ENCODE data around the gene CDH4.

The CDH4 gene

DNA sequence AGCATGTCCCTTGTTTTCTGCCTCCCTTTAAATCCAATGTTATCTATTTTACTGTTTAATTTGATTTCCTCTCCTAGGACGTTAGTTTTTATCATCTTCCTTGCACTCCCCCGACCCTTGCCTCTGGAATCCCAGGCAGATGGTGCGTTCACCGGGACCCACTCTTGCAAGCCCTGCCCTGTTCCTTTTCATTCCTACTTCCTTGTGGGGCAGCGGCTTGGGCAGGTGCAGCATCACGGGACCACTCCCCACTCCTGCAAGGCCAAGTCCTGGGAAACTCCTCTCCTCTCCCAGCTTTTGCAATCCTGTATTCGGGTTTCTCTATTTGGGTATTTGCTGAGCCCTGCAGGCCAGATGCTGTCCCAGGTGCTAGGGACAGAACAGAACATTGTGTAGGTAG is 5.8 kb upstream of the CDH4 start:
- DNase-seq (ENCODE audit: extremely low spot score), result no peak
- TF ChIP-seq, protein P1, sequence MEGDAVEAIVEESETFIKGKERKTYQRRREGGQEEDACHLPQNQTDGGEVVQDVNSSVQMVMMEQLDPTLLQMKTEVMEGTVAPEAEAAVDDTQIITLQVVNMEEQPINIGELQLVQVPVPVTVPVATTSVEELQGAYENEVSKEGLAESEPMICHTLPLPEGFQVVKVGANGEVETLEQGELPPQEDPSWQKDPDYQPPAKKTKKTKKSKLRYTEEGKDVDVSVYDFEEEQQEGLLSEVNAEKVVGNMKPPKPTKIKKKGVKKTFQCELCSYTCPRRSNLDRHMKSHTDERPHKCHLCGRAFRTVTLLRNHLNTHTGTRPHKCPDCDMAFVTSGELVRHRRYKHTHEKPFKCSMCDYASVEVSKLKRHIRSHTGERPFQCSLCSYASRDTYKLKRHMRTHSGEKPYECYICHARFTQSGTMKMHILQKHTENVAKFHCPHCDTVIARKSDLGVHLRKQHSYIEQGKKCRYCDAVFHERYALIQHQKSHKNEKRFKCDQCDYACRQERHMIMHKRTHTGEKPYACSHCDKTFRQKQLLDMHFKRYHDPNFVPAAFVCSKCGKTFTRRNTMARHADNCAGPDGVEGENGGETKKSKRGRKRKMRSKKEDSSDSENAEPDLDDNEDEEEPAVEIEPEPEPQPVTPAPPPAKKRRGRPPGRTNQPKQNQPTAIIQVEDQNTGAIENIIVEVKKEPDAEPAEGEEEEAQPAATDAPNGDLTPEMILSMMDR (IDR thresholded peaks at IDR 0.05; ENCODE audit: control extremely low read depth, extremely low read depth, low read depth, missing control alignments), result no peak
- ChIA-PET CTCF (no interaction called here), POLR2A (no interaction called here)

DNA sequence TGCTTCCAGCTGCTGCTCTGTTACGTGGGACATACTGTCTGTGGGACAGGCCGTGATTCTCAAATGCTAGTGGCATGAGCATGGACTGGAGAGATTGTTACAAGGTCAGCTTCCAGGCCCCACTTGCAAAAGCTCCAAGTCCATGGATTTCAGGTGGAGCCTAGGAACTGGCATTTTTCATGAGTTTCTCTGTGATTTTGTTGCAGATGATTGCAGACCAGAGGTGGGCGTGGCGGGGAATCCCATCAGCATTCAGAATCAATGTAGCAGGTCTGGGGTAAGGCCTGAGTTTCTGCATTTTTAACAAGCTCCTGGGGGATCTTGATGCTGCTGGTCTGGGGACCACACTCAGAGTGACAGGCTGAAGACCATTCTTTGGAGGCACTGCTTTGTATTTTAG is 2.4 kb upstream of the CDH4 start:
- POLR2A ChIA-PET, result interaction anchor here (0.6 kb wide), 1 partner anchor 34 kb away, joined by 3 read pairs; no protein-coding TSS in a partner anchor

DNA sequence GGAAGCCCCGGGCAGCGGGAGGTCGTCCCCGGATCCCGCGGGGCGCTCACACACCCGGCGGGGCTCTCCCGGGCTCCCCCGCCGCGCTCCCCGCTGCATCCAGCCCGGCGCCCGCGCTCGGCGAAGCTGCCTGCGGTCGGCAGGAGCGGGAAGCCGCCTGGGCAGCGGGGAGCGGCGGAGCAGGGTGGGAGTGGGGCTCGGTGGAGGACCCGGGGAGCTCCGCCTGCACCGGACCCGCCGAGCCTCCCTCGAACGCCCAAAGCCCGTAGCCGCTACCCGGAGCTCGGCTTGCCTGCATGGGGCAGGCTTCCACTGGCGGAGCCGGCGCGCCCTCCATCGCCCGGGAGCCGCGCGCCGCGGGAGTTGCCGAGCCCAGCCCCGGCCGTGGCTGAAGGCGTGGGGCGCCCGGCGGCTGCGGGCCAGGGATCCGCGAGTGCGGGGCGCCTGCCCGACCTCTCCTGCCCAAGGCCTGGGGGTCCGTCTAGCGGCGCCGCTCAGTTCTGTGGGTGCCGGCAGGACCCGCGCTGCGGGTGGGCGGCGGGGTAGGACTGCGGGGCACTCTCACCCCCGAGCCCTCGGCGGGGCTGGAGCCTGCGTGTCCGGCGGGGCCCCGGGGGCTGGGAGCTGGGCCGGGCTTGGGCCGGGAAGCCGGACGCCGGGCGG is 671 bp downstream of the CDH4 start:
- POLR2A ChIA-PET, result no interaction called here
- no peak for DNase-seq (ENCODE audit: extremely low spot score)
- CTCF ChIA-PET, result no interaction called here

More for the DNA sequence above, 2.4 kb upstream of the CDH4 start:
- TF ChIP-seq, protein P1 (IDR thresholded peaks at IDR 0.05; ENCODE audit: control extremely low read depth, extremely low read depth, low read depth, missing control alignments), result no peak
- DNase-seq (ENCODE audit: extremely low spot score), result no peak
- CTCF ChIA-PET, result interaction anchor here (0.9 to 1.2 kb wide), 2 partner anchors 13 to 15 kb away, joined by 4 read pairs; no protein-coding TSS in a partner anchor

DNA sequence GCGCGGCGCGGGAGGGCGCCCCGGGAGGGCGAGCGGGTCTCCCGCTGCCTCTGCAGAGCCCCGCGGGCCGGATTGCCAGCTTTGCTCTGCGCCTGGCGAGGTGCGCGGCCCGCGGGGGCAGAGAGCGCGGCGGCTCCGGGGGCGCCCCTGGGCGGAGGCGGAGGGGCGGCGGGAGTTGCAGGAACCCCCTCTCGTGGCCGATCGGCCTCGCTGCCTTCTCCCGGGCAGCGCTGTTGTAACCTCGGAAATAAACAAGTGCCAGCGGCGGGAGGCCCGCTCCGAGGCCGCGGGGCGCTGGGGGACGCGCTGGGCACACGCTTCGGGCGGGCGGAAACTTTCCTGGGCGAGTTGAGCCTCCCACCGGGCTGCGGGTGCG is 1.2 kb downstream of the CDH4 start:
- no peak for DNase-seq (ENCODE audit: extremely low spot score)
- TF ChIP-seq, protein P1 (IDR thresholded peaks at IDR 0.05; ENCODE audit: control extremely low read depth, extremely low read depth, low read depth, missing control alignments), result no peak
- ChIA-PET CTCF (no interaction called here), POLR2A (no interaction called here)

More for the DNA sequence above, 671 bp downstream of the CDH4 start:
- TF ChIP-seq, protein P1 (IDR thresholded peaks at IDR 0.05; ENCODE audit: control extremely low read depth, extremely low read depth, low read depth, missing control alignments), result no peak

GRCh38 chr20:61253640-61254511 is 1.8 kb downstream of the CDH4 start:
- POLR2A ChIA-PET, result no interaction called here
- TF ChIP-seq, protein P1 (IDR thresholded peaks at IDR 0.05; ENCODE audit: control extremely low read depth, extremely low read depth, low read depth, missing control alignments), result no peak

GRCh38 chr20:61254881-61255626 is 3.0 kb downstream of the CDH4 start:
- no peak for DNase-seq (ENCODE audit: extremely low spot score)
- TF ChIP-seq, protein P1 (IDR thresholded peaks at IDR 0.05; ENCODE audit: control extremely low read depth, extremely low read depth, low read depth, missing control alignments), result no peak
- CTCF ChIA-PET, result no interaction called here
- POLR2A ChIA-PET, result no interaction called here

More at GRCh38 chr20:61253640-61254511, 1.8 kb downstream of the CDH4 start:
- no peak for DNase-seq (ENCODE audit: extremely low spot score)
- CTCF ChIA-PET, result no interaction called here
